Cortex of kidney (tissue), 1 donor: ENCODE results near the gene CDH12.
"Not testable (repeated sequence)": the region's sequence is repeated elsewhere in the genome, so short reads cannot be mapped to it uniquely, and the experiment has no call there.

ENCODE experiments used
- DNase-seq: peaks from one replicate; lab custom pipeline; 2025; lab: John Stamatoyannopoulos, UW

Gene CDH12

DNA sequence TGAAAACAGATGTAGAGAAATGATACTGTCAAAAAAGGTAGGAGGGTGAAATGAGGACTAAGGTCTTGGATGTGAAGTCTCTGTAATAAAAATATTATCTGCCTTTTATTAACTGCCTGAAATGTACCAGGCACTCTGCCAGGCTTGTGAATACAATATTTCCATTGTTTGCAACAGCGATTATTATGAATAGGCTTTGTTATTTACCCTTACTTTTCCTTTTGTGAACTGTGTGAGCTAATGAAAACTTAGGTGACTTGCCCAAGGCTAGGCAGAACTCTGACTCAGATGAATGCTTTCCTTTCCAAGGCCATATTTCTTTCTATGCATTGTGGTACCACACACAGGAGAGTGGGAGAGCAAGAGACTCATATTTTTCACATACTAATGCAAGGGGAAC lies 204.1 kb downstream of the CDH12 start:
- no peak for DNase-seq

DNA sequence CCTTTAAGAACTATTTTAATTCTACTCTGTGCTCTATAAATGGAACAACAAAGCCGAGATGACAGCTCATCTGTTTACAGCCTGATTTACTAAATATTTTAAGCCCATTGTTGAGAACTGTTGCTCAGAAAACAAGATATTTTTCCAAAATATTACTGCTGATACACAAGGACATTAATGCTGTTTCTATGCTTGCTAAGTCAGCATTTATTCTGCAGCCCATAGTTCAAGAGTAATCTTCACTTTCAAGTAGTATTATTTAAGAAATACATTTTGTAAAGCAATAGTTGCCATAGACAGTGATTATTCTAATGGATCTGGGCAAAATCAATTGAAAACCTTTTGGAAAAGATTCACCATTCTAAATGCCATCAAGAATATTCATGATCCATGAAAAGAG lies 208.3 kb downstream of the CDH12 start:
- DNase-seq = no peak

- no peak for DNase-seq
Measured at GRCh38 chr5:22643356-22643755, 209.8 kb downstream of the CDH12 start.

DNA sequence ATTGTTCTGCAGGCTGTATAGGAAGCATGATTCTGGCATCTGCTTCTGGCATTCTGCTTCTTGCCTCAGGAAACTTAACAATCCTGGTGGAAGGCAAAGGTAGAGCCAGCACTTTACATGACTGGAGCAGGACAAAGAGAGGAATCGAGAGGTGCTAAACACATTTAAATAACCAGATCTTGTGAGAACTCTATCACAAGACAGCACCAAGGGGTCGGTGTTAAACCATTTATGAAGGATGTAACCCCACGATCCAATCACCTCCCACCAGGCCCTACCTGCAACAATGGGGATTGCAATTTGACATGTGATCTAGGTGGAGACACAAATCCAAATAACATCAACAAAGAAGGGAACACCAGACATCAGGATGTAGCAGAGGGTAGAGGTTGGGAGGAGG lies 221.5 kb downstream of the CDH12 start:
- no peak for DNase-seq

- no peak for DNase-seq
Measured at GRCh38 chr5:22627029-22627428, 226.1 kb downstream of the CDH12 start.

DNA sequence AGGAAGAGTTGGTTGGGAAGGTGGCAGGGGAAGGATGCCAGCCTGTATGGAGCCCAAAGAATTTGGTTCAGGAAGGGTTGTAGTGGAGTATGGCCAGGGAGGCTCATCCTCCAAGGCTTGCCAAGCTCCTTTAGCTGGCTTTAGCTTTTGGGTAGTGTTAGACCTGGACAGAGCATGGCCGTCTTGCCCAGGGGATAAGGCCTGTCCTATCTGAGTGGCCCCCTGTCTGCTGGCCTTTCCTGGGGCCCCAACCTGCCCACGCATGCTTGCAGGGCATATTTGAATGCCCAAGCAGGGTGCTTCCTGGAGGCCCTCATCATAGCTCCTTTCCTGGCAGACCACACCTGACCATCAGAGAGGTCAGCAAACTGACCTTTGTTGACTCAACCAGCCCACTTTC lies 227.7 kb downstream of the CDH12 start:
- DNase-seq = no peak

- no peak for DNase-seq
Measured at GRCh38 chr5:22621084-22621483, 232.1 kb downstream of the CDH12 start.

DNA sequence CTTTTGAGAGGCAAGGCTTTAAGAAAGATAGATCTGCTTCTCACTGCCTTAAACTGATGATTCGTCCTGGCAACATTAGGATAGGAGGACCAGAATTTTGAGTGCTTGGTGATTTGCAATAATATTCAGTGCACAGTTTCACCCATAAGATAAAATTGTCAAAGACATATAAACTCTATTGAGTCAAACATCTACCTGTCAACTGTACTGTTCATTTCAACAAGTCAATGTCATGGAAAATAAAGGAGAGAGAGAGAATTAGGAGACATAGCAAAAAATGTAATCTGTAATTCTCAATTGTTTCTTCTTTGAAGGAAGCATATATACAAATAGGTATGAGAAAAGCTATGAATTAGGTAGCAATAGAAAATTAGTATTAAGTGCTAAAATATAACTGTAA lies 237.2 kb downstream of the CDH12 start:
- no peak for DNase-seq

GRCh38 chr5:22614486-22615094 lies 238.6 kb downstream of the CDH12 start:
- no peak for DNase-seq

- DNase-seq = no peak
Measured at GRCh38 chr5:22612928-22613327, 240.2 kb downstream of the CDH12 start.

DNA sequence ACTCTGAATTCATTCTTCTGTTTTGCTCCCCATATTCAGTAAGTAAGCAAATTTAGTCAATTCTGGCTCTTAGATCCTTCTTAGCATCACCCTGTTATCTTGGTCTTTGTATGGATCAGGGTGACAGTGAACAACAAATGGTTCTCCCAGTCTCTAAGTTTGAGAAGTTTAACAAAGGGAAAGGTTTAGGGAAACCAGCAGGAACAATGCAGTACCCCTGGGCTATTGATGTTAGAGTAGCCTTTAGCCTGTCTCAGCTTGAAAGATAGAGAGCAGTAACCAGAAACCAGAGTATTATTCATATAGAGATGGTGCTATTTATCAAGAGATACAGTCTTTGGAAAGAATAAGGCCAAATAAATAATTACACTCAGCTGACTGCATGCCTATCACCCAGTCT lies 241.8 kb downstream of the CDH12 start:
- DNase-seq = no peak

- DNase-seq = not testable (repeated sequence)
Measured at GRCh38 chr5:22607498-22607897, 245.6 kb downstream of the CDH12 start.

DNA sequence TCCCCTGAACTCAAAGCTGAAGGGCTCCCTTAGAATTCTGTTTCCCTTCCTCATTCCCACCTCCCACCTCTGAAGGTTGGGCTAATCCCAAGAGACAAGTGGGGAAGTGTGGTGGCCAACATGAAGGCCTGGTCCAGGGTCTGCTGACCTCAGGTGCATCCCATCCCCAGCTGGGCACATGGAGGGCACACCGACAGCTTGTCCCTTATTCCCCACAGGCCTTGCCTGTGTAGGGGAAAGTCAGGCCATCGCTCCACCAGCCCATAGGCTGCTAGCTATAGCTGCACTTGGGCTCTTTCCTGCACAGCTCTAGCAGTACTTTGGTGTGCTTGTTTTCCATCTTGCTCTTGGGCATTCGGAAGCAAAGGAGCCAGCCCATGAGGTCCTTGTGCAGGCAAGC lies 247.7 kb downstream of the CDH12 start:
- no peak for DNase-seq

DNA sequence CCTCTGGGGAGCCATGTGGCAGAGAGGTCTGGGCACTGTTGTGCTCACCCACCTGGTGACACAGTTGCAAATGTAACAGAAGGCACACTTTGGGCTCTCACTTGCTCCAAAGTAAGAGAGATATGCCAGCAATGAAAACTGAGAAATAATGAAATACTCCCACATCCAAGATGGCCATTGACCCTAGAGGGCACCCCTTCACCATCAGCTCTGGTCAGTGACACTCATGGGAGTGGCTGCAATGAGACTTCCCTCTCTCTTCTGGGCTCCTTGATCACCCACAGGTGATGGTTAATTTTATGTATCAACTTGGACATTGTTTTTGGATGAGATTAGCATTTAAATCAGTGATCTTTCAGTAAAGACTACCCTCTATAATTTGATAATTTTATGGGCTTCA lies 248.4 kb downstream of the CDH12 start:
- no peak for DNase-seq

- no peak for DNase-seq
Measured at GRCh38 chr5:22598796-22599195, 254.3 kb downstream of the CDH12 start.

DNA sequence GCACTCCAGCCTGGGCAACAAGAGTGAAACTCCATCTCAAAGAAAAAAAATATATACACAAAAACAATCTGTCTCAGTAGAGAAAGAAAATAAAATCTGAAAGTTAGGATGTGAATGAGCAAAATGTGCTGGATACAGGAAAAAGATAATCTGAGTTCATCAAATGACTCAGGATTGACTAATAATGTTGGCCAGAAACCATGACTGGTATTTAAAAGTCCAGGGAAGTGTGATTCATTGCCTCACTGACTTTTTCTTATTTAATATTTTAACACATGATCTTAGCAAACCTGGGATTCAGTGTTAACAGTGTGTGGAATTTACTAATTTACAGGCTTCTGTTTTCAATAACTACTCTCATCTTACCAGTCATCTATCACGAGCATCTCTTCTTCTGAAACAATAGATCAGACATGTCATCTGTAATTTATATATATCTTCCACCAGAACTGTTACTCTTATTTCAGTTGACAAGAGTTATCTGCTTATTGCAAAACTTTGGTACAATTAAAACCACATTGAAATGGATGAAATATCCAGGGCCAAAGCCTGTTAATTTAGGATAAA lies 256.7 kb downstream of the CDH12 start:
- no peak for DNase-seq

DNA sequence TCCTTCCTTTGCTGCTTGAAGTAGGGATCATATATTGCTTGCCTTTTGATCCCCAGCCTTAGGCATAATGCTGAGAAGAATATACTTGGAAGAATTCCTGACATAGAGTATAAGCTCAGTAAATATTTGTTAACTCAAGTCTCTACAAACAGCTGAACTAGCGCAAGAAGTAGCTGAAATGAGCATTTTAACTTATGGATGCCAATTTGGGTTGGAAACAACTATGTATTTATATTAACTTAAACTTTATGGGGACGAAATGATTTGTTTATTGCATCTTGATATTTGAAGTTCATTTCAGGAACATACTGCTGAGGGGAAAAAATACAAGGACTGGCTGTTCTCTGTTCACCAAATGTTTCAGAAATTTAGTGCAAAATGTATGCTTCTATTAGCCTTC lies 258.7 kb downstream of the CDH12 start:
- DNase-seq = no peak

GRCh38 chr5:22593592-22593991 lies 259.6 kb downstream of the CDH12 start:
- DNase-seq = no peak

DNA sequence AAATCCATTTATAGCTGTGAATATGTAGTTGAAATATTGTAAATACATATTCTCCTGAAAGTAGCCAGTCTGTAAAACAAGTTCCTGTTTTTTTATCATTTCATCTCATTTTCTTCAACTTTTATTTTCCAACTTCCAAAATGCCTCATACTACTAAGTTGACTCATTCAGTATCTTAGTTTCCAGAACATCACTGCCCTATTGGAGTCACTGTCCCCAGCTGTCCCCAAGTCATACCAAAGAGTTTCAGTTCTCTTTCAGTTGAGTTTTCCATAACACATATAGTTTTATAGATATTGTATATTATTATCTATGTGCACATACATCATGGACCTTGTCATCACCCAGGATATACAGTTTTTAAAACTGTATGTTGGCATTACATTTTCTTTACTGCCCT lies 261.7 kb downstream of the CDH12 start:
- DNase-seq = no peak

DNA sequence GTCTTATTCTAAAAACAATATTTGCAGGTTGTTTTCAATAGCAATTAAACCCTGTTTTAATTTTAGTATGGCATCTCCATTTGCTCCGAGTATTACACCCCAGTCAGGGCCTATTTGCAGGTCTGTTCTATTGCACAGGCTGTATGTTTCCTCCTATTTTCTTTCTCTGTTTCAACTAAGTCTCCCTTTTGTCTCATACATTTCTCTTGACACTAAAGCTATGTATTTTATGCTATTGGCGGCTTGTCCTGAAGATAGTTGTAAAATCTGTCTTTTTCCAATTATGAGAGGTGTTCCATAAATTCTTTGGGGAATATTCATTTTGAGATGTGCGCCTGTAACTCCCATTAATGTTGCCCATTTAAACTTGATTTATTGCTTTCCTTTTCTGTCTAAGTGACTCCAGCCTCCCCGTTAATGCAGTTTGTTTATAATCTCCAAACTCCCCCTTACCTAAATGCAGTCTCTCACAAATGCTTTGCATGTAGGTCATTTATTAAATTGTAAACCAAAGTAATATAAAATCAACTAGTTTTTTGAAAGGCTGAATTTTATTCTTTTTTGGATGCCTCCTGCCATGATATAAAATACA lies 262.4 kb downstream of the CDH12 start:
- no peak for DNase-seq

DNA sequence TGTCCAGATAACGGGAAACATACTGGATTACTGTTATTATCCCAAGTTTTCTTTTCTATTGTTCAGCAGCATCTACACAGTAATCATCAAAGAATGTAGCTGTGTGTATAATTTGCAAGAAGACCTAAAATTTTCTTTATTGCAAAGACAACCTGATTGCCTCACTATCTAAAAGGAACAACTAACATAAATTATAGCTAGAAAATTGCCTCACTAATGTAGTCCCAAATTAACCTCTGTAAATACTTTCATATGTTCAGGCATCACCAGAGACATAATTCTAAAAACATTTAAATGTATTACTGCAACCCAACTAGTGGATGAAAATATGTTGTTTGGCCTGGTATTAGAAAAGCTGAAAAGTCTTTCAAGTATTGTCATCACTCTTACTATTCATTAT lies 275.4 kb downstream of the CDH12 start:
- DNase-seq = no peak

- DNase-seq = no peak
Measured at GRCh38 chr5:22577006-22577405, 276.1 kb downstream of the CDH12 start.

DNA sequence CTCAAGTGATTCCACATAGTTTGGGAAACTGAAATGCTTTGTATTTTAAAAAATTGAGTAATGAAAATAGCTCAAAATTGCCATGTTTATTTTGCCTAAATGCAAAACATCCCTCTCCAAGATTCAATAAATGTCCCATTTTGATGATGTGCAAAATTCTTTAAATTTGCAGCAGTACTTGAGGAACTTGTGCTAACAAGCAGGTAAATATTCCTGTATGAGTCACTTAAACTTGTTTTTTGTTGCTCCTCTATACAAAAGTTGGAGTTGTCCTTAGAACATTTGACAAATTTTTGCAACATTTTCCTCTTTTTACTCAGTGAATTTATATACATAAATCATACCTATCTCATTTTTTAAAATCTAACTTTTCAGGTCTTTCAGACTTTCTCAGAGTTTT lies 280.2 kb downstream of the CDH12 start:
- no peak for DNase-seq

DNA sequence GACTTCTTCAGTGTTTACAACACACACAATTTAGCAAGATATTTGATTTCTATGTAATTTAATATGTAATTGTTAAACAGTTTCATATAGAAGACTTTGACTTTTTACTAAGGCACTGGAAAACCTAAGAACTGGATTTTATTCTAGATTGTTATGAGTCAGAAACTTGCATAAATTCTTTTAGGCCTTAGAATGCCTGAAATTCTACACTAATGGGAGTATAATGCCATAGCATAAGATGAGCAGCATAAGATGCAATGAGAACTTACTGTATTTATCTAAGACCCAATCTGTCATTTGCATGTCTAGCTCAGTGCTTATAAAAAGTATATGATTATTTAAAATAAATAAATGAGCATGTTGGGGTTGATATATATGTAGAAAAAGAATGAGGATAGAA lies 285.2 kb downstream of the CDH12 start:
- no peak for DNase-seq
